Jurkat, Clone E6-1 (cell line): ENCODE data around the gene VMAC. TPM values are rescaled to one million over a fixed set of nuclear protein-coding genes. Genes with fewer than 3 reads are reported as not detected.
A peak's percentile ranks its signal among the peaks of the same experiment; 100 is the strongest.
"Not testable (repeated sequence)": the region's sequence is repeated elsewhere in the genome, so short reads cannot be mapped to it uniquely, and the experiment has no call there.

Experiments
- DNase-seq: peaks from one replicate; pipeline ENCODE4 v3.0.0-alpha.2; 2011; ENCODE audit warnings: low read depth, low spot score
- H3K4me3 ChIP-seq: 2 replicates; pipeline ENCODE4 v1.5.1; 2011; ENCODE audit warnings: mild to moderate bottlenecking, low read length, control low read depth, moderate library complexity
- polyA plus RNA-seq: library from polyadenylated mRNA; unstranded; fragments of >200 nt; gene quantifications from one replicate; pipeline ENCODE4 v1.2.1, GENCODE V29; 2012; ENCODE audit warnings: missing spikeins; ENCODE audit not compliant: insufficient read length, insufficient read depth

The VMAC gene, protein sequence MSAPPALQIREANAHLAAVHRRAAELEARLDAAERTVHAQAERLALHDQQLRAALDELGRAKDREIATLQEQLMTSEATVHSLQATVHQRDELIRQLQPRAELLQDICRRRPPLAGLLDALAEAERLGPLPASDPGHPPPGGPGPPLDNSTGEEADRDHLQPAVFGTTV
- 1.9 TPM for polyA plus RNA-seq

GRCh38 chr19:5904352-5905113 lies at the start of gene VMAC:
TSS of gene VMAC (plus strand) at chr19:5904872. CDS start at chr19:5904891, 19 bp downstream.
- peak; percentile 100 for DNase-seq
- peak within 1 kb of the TSS; percentile 99 for H3K4me3 ChIP-seq

DNA sequence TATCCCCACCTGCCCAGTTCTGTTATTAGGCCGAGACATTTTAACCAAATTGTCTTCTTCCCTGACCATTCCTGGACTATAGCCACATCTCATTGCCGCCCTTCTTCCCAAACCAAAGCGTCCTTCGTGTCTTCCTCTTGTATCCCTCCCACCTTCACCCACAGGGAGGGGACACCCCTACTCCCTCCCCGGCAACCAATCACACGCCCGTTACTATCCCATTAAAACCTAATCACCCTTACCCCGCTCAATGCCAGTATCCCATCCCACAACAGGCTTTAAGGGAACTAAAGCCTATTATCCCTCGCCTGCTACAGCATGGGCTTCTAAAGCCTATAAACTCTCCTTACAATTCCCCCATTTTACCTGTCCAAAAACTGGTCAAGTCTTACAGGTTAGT lies 49.5 kb upstream of the VMAC start:
- not testable (repeated sequence) for H3K4me3 ChIP-seq, DNase-seq

- DNase-seq, result no peak
- no peak overlapping the region for H3K4me3 ChIP-seq
These were observed 47.2 kb upstream of the VMAC start for GRCh38 chr19:5857203-5858081.

DNA sequence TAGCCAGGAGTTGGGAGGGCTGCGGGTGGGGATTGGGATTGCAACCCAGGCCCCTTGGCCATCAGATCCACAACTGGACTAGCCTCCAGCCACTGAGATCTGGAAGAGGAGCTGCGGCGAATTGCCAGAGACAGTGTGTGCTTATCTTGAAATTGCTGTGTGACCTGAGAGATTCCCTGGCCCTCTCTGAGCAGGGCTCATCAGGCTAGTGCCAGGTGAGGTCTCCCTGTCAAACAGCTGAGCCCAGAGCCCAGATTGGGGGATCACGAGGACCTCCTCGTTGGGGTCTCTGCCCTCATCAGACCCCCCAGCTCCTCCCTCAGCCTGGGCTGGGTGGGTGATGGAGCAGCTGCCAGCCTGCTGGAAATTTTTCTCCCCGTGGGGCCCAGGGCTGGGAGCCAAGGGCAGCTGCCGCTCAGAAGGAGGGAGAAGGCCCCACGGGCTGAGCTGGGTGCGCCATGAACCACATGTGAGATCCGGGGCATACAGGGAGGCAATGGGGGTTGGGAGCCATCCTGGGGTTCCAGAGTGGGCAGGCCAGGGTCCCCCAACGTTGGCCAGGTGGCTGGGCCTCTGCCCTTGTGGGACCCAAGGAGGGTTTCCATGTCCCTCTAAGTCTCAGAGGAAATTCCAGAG lies 41.5 kb upstream of the VMAC start:
- no peak for DNase-seq
- H3K4me3 ChIP-seq, result no peak overlapping the region

- no peak overlapping the region for H3K4me3 ChIP-seq
- DNase-seq, result no peak
These were observed 40.5 kb upstream of the VMAC start for GRCh38 chr19:5864013-5864720.

DNA sequence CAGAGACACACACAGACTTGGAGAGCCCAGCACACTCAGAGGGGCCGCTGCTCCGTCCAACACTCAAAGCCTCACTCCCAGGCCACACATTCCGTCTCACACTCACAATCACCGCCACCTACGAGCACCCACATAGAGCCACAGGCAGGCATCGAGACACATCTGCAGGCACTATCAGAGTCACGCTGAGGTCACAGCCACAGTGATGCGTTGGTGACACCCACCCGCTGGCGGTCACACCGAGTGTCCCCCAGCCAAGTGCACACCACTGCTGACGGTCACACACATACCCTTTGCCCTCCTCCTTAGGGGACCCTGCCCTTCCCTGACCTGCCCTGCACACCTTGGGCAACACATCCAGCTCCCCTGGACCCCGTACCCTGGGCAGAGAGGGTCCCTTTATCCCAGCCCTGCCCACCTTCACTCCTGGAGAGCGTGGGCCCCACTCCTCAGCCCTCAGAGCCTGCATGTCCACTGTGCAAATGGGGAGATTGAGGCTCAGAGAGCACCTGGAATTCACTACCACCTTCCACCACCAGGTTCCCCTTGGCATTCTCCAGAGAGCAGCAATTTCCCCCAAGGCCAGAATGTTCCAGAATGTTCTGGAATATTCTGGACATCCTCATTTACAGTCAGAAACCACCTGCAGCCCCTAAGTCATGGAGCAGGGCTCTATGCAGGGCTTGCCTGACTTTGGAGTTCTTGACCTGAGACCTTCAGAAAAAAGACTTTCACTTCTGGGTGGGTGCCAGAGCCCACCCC lies 39.8 kb upstream of the VMAC start:
- no peak overlapping the region for H3K4me3 ChIP-seq
- DNase-seq, result peak; percentile 5

DNA sequence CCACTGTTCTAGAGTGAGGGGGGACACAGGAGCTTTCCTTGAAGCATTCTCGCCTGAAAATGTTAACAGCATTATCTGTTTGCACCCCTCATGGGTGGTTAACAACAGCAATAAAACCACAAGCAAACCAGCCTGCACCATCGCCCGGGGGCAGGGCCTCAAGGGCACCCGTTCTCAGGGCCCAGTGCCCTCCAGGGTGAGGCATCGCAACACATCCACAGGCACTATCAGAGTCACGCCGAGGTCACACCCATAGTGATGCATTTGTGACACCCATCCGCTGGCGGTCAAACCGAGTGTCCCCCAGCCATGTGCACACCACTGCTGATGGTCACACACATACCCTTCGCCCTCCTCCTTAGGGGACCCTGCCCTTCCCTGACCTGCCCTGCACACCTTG lies 38.9 kb upstream of the VMAC start:
- DNase-seq, result no peak
- no peak overlapping the region for H3K4me3 ChIP-seq

GRCh38 chr19:5867201-5868136 lies 37.2 kb upstream of the VMAC start:
- no peak for DNase-seq

DNA sequence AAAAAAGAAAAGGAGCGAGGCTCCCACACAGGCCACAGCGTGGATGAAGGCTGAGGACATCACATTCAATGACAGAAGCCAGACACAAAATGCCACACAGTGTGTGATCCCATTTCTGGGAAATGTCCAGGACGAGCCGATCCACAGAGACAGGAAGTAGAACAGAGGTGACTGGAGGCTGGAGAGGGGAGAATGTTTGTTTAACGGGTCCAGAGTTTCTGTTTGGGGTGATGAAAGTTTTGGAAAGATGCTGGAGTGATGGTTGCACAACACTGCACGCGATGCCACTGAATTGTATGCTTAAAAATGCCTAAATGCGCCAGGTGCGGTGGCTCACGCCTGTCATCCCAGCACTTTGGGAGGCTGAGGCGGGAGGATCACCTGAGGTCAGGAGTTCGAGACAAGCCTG lies 33.7 kb upstream of the VMAC start:
- no peak overlapping the region for H3K4me3 ChIP-seq
- no peak for DNase-seq

More at GRCh38 chr19:5867201-5868136, 37.2 kb upstream of the VMAC start:
- no peak overlapping the region for H3K4me3 ChIP-seq

- DNase-seq, result no peak
- H3K4me3 ChIP-seq, result no peak overlapping the region
These were observed 31.0 kb upstream of the VMAC start for GRCh38 chr19:5873617-5874199.

DNA sequence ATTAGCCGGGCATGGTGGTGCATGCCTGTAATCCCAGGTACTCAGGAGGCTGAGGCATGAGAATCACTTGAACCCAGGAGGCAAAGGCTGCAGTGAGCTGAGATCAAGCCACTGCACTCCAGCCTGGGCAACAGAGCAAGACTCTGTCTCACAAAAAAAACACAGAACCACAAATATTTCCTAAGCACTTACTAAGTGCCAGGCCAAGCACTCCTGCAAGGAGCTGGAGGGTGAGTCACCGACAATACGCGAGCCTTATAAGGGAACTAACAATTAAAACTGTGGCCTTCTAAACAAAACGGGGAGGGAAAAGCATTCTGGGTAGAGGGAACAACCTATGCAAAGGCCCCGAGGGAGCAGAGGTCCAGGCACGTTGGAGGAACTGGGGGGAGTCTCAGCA lies 30.2 kb upstream of the VMAC start:
- H3K4me3 ChIP-seq, DNase-seq: not testable (repeated sequence)

GRCh38 chr19:5877427-5877826 lies 27.2 kb upstream of the VMAC start:
- no peak for DNase-seq

GRCh38 chr19:5877882-5878281 lies 26.8 kb upstream of the VMAC start:
- no peak for DNase-seq
- H3K4me3 ChIP-seq, result no peak overlapping the region

More at GRCh38 chr19:5877427-5877826, 27.2 kb upstream of the VMAC start:
- no peak overlapping the region for H3K4me3 ChIP-seq

DNA sequence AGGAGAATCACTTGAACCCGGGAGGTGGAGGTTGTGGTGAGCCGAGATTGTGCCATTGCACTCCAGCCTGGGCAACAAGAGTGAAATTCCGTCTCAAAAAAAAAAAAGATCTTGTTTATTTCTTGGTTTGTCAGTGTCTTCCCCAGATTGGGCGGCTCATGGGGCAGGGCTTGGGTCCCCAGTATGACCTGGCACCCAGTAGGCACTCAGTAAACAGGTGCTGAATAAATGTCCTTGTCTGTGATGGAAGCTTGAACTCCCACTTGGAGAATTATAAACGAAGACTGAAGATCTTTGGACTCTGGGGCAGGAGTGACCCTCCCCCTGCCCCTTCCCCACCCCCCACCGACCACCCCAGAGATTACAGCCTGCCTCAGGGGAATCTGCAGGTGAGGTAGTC lies 24.5 kb upstream of the VMAC start:
- no peak for DNase-seq
- no peak overlapping the region for H3K4me3 ChIP-seq

- H3K4me3 ChIP-seq, result no peak overlapping the region
- no peak for DNase-seq
These were observed 24.0 kb upstream of the VMAC start for GRCh38 chr19:5880604-5881078.

- no peak for DNase-seq
- H3K4me3 ChIP-seq, result no peak overlapping the region
These were observed 23.0 kb upstream of the VMAC start for GRCh38 chr19:5881543-5882299.
